HG02981 (cell line): ENCODE measurements around the gene FER1L5.

Experiments
- ATAC-seq: cut with Tn5 transposase; IDR thresholded peaks from one replicate; pipeline ENCODE4 v1.9.1; 2021; ENCODE audit warnings: mild to moderate bottlenecking, moderate library complexity; ENCODE audit not compliant: unreplicated experiment

FER1L5 gene

GRCh38 chr2:96739076-96739632 lies 96.6 kb downstream of the FER1L5 start:
- ATAC-seq: no peak

GRCh38 chr2:96739633-96740428 lies 97.3 kb downstream of the FER1L5 start, which contains the start of gene LMAN2L:
LMAN2L (minus strand) TSS chr2:96740064; CDS start chr2:96740040, 24 bp downstream.
- peak; percentile 99 for ATAC-seq

GRCh38 chr2:96747061-96747617 lies 104.6 kb downstream of the FER1L5 start:
- no peak for ATAC-seq

- ATAC-seq: no peak
These were observed 109.2 kb downstream of the FER1L5 start for GRCh38 chr2:96751800-96752199.

GRCh38 chr2:96753661-96754282 lies 111.2 kb downstream of the FER1L5 start:
- no peak for ATAC-seq

GRCh38 chr2:96754317-96754716 lies 111.8 kb downstream of the FER1L5 start:
- ATAC-seq: no peak
